Pancreas (tissue), 10 donors: ENCODE data around the gene NUP210. TPM values are rescaled to one million over a fixed set of nuclear protein-coding genes. Genes with fewer than 3 reads are reported as not detected.
A peak's percentile ranks its signal among the peaks of the same experiment; 100 is the strongest.

ENCODE experiments used
- ATAC-seq, 4 donors: fragments of 200-7000 bp; cut with Tn5 transposase; one replicate each; pipeline versions ENCODE4 v1.8.0 to v1.9.1; 2020; ENCODE audit warnings: mild to moderate bottlenecking in 4 of 4, moderate library complexity in 4 of 4
- DNase-seq, 6 donors: peaks; one replicate each; pipeline ENCODE4 v3.0.0-alpha.2; 2020
- FAIRE-seq: peaks from 2 replicates; lab custom pipeline; 2012; peaks lifted over from hg19 to GRCh38; lab: Jason Lieb, UNC
- H3K27ac ChIP-seq, 4 donors: fragments of 200-600 bp; sonication (generic); 1 replicate in 3 of 4; 2 replicates in 1 of 4; pipeline versions ENCODE4 v1.5.0 to v1.8.0; 2020
- H3K27me3 ChIP-seq, 4 donors: fragments of 200-600 bp; one replicate each; pipeline ENCODE4 v1.8.0; 2021
- H3K36me3 ChIP-seq, 3 donors: fragments of 200-600 bp; sonication (generic) in 1 of 3; one replicate each; pipeline versions ENCODE4 v1.5.0 to v1.8.0; 2020 to 2021
- H3K4me1 ChIP-seq, 3 donors: fragments of 200-600 bp; one replicate each; pipeline ENCODE4 v1.8.0; 2021
- H3K4me3 ChIP-seq, 4 donors: fragments of 200-600 bp; sonication (generic) in 2 of 4; one replicate each; pipeline versions ENCODE4 v1.5.0 to v1.8.0; 2020 to 2021
- H3K9me3 ChIP-seq, 4 donors: fragments of 200-600 bp; one replicate each; pipeline ENCODE4 v1.8.0; 2021
- CTCF ChIP-seq, 4 donors: fragments of 200-600 bp; sonication (generic) in 3 of 4; IDR thresholded peaks; one replicate each; pipeline versions ENCODE4 v1.5.0 to v1.8.0; 2021; ENCODE audit warnings: antibody characterized with exemption in 4 of 4
- WGBS, 2 donors: extraction: QIAGEN DNeasy Blood & Tissue Kit; methylation state at CpG; one replicate each; pipeline ENCODE4 v1.1.7; 2013; 5-methylcytosine and 5-hydroxymethylcytosine counted together
- intact Hi-C, 3 donors: fragments of 100-400 bp; cut with DNase I; formaldehyde crosslinking; loops; one replicate each; pipeline versions ENCODE4 v1.11.1 to v1.14.2; 2022
- polyA plus RNA-seq, 2 donors: library from polyadenylated mRNA; stranded (reverse); fragments of 200-250 nt; gene quantifications; one replicate each; pipeline ENCODE4 v1.2.3, GENCODE V29; 2013
- total RNA-seq, 6 donors: library from RNA; stranded (reverse); fragmentation: NEBNext Ultra II Directional in 4 of 6; extraction: Animal tissue kit (Norgen Biotek cat#: 25700) in 4 of 6; gene quantifications; one replicate each; pipeline versions ENCODE4 v1.2.1 to v1.2.4, GENCODE V29; 2021 to 2023
- donor health status: healthy with polysubstance abuse.
- donor health status: DM: no; HTN: no; CAD: no; lungs with moderate emphysema.
- donor health status: DM: no; HTN: no; CAD: no.
- donor health status: control.
- donor health status: control.
- donor health status: Bipolar disorder and iron deficiency.
- donor health status: DM: yes; HTN: yes; CAD: no.
- donor health status: DM: no; HTN: no; CAD: no.
- donor health status: DM: no; HTN: no; CAD: no.
- donor health status: DM: yes; HTN: yes; CAD: no.

Gene NUP210
- total and polyA plus RNA-seq, 8 donors = 7.6 to 12.5 (median 9.8) TPM

- no peak for TF ChIP-seq CTCF (IDR thresholded peaks at IDR 0.05)
- no peak overlapping the region for H3K4me3 ChIP-seq
- no peaks in the 10 kb centered on the region for H3K9me3 ChIP-seq
- DNase-seq (no peak), ATAC-seq (no peak), FAIRE-seq (no peak)
- peaks cover 0 to 5% (median 0%) of the 10 kb centered on the region in 3 donors for H3K4me1 ChIP-seq
- H3K27ac ChIP-seq = no peak overlapping the region
- intact Hi-C loops = loop anchor here in 1 of 3 donors (10.0 kb wide), 1 partner anchor 368 kb away; no protein-coding TSS in a partner anchor
- WGBS, 2 donors = 68 to 73% methylated on average over 5 of the region's 5 CpGs
- H3K36me3 ChIP-seq = no peaks in the 10 kb centered on the region
- no peaks in the 10 kb centered on the region for H3K27me3 ChIP-seq
Measured at GRCh38 chr3:13462822-13463221, 42.7 kb upstream of the NUP210 start.

GRCh38 chr3:13462125-13462629 is 42.1 kb upstream of the NUP210 start:
- H3K4me3 ChIP-seq = no peak overlapping the region
- intact Hi-C loops = loop anchor here in 1 of 3 donors (10.0 kb wide), 1 partner anchor 367 kb away; no protein-coding TSS in a partner anchor
- ATAC-seq (no peak), DNase-seq (no peak), FAIRE-seq (no peak)
- no peaks in the 10 kb centered on the region for H3K36me3 ChIP-seq
- H3K27me3 ChIP-seq = no peaks in the 10 kb centered on the region
- no peak for TF ChIP-seq CTCF (IDR thresholded peaks at IDR 0.05)
- WGBS, 2 donors = 80 to 88% methylated on average over 8 of the region's 8 CpGs
- peaks cover 0 to 5% (median 0%) of the 10 kb centered on the region in 3 donors for H3K4me1 ChIP-seq
- H3K9me3 ChIP-seq = no peaks in the 10 kb centered on the region
- no peak overlapping the region for H3K27ac ChIP-seq

GRCh38 chr3:13461169-13462124 is 41.3 kb upstream of the NUP210 start:
- FAIRE-seq = no peak

GRCh38 chr3:13460341-13460736 is 40.2 kb upstream of the NUP210 start:
- no peaks in the 10 kb centered on the region for H3K27me3 ChIP-seq
- no peak for ATAC-seq
- no peak overlapping the region for H3K4me3 ChIP-seq
- TF ChIP-seq CTCF (IDR thresholded peaks at IDR 0.05) = no peak
- no peak for DNase-seq
- FAIRE-seq = no peak
- intact Hi-C loops = loop anchor here in 1 of 3 donors (10.0 kb wide), 1 partner anchor 366 kb away; no protein-coding TSS in a partner anchor
- no peak overlapping the region for H3K27ac ChIP-seq
- H3K4me1 ChIP-seq = peaks cover 0 to 5% (median 0%) of the 10 kb centered on the region in 3 donors
- 94 to 99% methylated on average over 7 of the region's 7 CpGs for WGBS, 2 donors
- H3K36me3 ChIP-seq = no peaks in the 10 kb centered on the region
- H3K9me3 ChIP-seq = no peaks in the 10 kb centered on the region

More at GRCh38 chr3:13461169-13462124, 41.3 kb upstream of the NUP210 start:
- Histone ChIP-seq H3K27ac (no peak overlapping the region), H3K4me1 (peaks cover 0 to 5% (median 0%) of the 10 kb centered on the region in 3 donors), H3K4me3 (no peak overlapping the region), H3K27me3 (no peaks in the 10 kb centered on the region), H3K36me3 (no peaks in the 10 kb centered on the region), H3K9me3 (no peaks in the 10 kb centered on the region)
- ATAC-seq = peak; percentile 70 to 93 (median 79)
- WGBS, 2 donors = 20 to 22% methylated on average over 14 of the region's 14 CpGs
- peak; percentile 51 to 82 (median 74) for DNase-seq
- TF ChIP-seq CTCF (IDR thresholded peaks at IDR 0.05) = peak; percentile 17 to 48 (median 35)
- intact Hi-C loops = loop anchor here in 1 of 3 donors (10.0 kb wide), 1 partner anchor 367 kb away; no protein-coding TSS in a partner anchor
